Measurements from ENCODE around the gene WNT8B.

DNA sequence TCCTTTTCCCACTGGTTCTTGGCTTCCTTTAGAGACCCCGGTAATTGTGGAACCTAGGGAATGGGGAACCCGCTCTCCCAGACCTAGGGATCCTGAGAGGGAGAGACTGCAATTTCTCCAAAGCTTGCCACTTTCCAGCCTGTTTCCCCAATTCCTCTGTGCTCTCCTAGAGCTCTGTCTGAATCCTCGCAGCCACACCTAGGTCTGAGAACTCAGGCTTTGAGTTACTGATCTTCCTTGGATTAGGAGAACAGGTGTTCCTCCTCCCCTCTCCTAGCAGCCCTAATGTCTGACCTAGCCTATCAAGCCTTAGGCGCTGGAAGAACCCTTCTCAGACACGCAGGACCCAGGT lies 20.0 kb downstream of the WNT8B start:
- TF ChIP-seq POLR2A (IDR thresholded peaks at IDR 0.05) (no peak), POLR2AphosphoS5 (IDR thresholded peaks at IDR 0.05) (no peak)
- TF ChIP-seq, protein P1, sequence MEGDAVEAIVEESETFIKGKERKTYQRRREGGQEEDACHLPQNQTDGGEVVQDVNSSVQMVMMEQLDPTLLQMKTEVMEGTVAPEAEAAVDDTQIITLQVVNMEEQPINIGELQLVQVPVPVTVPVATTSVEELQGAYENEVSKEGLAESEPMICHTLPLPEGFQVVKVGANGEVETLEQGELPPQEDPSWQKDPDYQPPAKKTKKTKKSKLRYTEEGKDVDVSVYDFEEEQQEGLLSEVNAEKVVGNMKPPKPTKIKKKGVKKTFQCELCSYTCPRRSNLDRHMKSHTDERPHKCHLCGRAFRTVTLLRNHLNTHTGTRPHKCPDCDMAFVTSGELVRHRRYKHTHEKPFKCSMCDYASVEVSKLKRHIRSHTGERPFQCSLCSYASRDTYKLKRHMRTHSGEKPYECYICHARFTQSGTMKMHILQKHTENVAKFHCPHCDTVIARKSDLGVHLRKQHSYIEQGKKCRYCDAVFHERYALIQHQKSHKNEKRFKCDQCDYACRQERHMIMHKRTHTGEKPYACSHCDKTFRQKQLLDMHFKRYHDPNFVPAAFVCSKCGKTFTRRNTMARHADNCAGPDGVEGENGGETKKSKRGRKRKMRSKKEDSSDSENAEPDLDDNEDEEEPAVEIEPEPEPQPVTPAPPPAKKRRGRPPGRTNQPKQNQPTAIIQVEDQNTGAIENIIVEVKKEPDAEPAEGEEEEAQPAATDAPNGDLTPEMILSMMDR (IDR thresholded peaks at IDR 0.05 in 8 of 11, conservative IDR thresholded peaks at IDR 0.05 in 3 of 11): peak in 5 of 11 experiments; percentile 0 to 28 (median 9)
